Kidney (tissue), 14 donors: ENCODE data around the gene MAP3K5. TPM values are rescaled to one million over a fixed set of nuclear protein-coding genes. Genes with fewer than 3 reads are reported as not detected.
A peak's percentile ranks its signal among the peaks of the same experiment; 100 is the strongest.

Experiments
- DNase-seq, 5 donors: peaks; one replicate each; pipeline ENCODE4 v3.0.0-alpha.2; 2013 to 2020
- FAIRE-seq: peaks from 2 replicates; lab custom pipeline; 2012; peaks lifted over from hg19 to GRCh38; lab: Jason Lieb, UNC
- H3K27ac ChIP-seq, 2 donors: one replicate each; pipeline ENCODE4 v1.7.0; 2013; ENCODE audit warnings: low read depth in 2 of 2, low read length in 2 of 2, inconsistent platforms in 1 of 2
- H3K27me3 ChIP-seq: one replicate; pipeline ENCODE4 v1.7.1; 2013; ENCODE audit warnings: low read length, inconsistent platforms; ENCODE audit not compliant: control insufficient read depth, insufficient read depth
- H3K36me3 ChIP-seq, 3 donors: one replicate each; pipeline versions ENCODE4 v1.7.0 to v1.7.1; 2013; ENCODE audit warnings: low read length in 3 of 3, control low read depth in 1 of 3, inconsistent platforms in 1 of 3; ENCODE audit not compliant: insufficient read depth in 3 of 3, control insufficient read depth in 2 of 3
- H3K4me1 ChIP-seq, 3 donors: one replicate each; pipeline versions ENCODE4 v1.7.0 to v1.7.1; 2013; ENCODE audit warnings: low read length in 3 of 3, inconsistent platforms in 1 of 3, low read depth in 1 of 3; ENCODE audit not compliant: control insufficient read depth in 2 of 3, insufficient read depth in 2 of 3
- H3K4me3 ChIP-seq, 3 donors: one replicate each; pipeline versions ENCODE4 v1.7.0 to v1.8.1; 2013; ENCODE audit warnings: low read length in 3 of 3, control low read depth in 1 of 3, inconsistent platforms in 1 of 3
- H3K9ac ChIP-seq, 3 donors: one replicate each; pipeline versions ENCODE4 v1.7.0 to v1.7.1; 2013; ENCODE audit warnings: low read length in 3 of 3, control low read depth in 1 of 3, inconsistent platforms in 1 of 3
- H3K9me3 ChIP-seq, 3 donors: one replicate each; pipeline versions ENCODE4 v1.7.0 to v1.7.1; 2013; ENCODE audit warnings: low read length in 3 of 3, control low read depth in 1 of 3, inconsistent platforms in 1 of 3; ENCODE audit not compliant: control insufficient read depth in 2 of 3, insufficient read depth in 1 of 3
- CTCF ChIP-seq: IDR thresholded peaks from 3 replicates; pipeline ENCODE4 v1.5.1; 2012; ENCODE audit warnings: mild to moderate bottlenecking, moderate library complexity, borderline replicate concordance; ENCODE audit not compliant: insufficient read depth; ENCODE audit errors: extremely low read depth
- intact Hi-C: fragments of 100-400 bp; cut with DNase I; formaldehyde crosslinking; loops from one replicate; pipeline ENCODE4 v1.11.1; 2022
- polyA plus RNA-seq: library from polyadenylated mRNA; stranded (reverse); fragments of 350-450 nt; fragmentation: Illumina TruSeq; extraction: RNeasy Lipid Tissue Mini Kit (QIAGEN cat#74804); gene quantifications from one replicate; pipeline ENCODE4 v1.2.3, GENCODE V29; 2014; ENCODE audit warnings: low read depth, low replicate concordance; ENCODE audit not compliant: insufficient read depth
- total RNA-seq: library from RNA; stranded (reverse); fragmentation: NEBNext Ultra II Directional; extraction: Animal tissue kit (Norgen Biotek cat#: 25700); gene quantifications from one replicate; pipeline ENCODE4 v1.2.1, GENCODE V29; 2021
- donor health status: control.
- donor health status: control.
- donor health status: control.
- donor health status: control.
- donor health status: control.
- donor health status: DM: yes; HTN: yes; CAD: no.
- donor health status: Normal renal cell carcinoma (clear cell type).

The MAP3K5 gene
- total and polyA plus RNA-seq, 2 donors from 2014 or later, result 5.9 to 32.9 TPM

GRCh38 chr6:136749359-136749997, 42.8 kb downstream of the MAP3K5 start:
- no peaks in the 10 kb centered on the region for H3K36me3 ChIP-seq
- H3K9ac ChIP-seq, result no peak overlapping the region
- H3K27ac ChIP-seq, result no peak overlapping the region
- H3K4me1 ChIP-seq, result peaks cover 0 to 11% (median 5%) of the 10 kb centered on the region in 3 donors
- H3K27me3 ChIP-seq, result no peaks in the 10 kb centered on the region
- no peak for TF ChIP-seq CTCF
- DNase-seq (no peak), FAIRE-seq (no peak)
- no peak overlapping the region for H3K4me3 ChIP-seq
- intact Hi-C loops, result no loop called here
- no peaks in the 10 kb centered on the region for H3K9me3 ChIP-seq

DNA sequence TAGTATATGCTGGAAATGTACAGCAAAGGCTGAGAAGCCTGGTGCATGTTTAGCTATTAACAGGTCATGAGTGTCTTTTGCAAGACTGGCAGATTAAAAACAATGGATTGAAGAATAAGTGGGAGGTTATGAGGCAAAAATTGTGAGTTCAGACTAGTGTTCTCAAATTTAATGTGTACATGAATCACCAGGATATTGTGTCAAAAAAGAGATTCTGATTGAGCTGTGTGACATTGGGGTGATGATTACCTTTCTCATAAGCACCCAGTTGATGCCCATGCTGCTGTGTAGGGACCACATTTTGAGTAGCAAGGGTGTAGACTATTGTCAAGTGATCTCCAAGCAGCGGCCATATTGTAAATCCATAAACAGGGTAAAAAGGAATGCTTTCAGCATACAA, 44.8 kb downstream of the MAP3K5 start:
- H3K27ac ChIP-seq, result no peak overlapping the region
- H3K27me3 ChIP-seq, result no peaks in the 10 kb centered on the region
- no peak for TF ChIP-seq CTCF
- H3K4me3 ChIP-seq, result no peak overlapping the region
- H3K9me3 ChIP-seq, result no peaks in the 10 kb centered on the region
- no peak for FAIRE-seq
- H3K4me1 ChIP-seq, result peaks cover 0 to 9% (median 5%) of the 10 kb centered on the region in 3 donors
- intact Hi-C loops, result no loop called here
- no peaks in the 10 kb centered on the region for H3K36me3 ChIP-seq
- H3K9ac ChIP-seq, result no peak overlapping the region
- no peak for DNase-seq

GRCh38 chr6:136745300-136745699, 47.0 kb downstream of the MAP3K5 start:
- Histone ChIP-seq H3K27ac (no peak overlapping the region), H3K9me3 (no peaks in the 10 kb centered on the region), H3K27me3 (no peaks in the 10 kb centered on the region), H3K36me3 (no peaks in the 10 kb centered on the region), H3K9ac (no peak overlapping the region), H3K4me1 (peaks cover 0 to 5% (median 4%) of the 10 kb centered on the region in 3 donors), H3K4me3 (peak overlapping the region in 1 of 3 donors; percentile 29)
- FAIRE-seq, result no peak
- DNase-seq, result no peak
- intact Hi-C loops, result no loop called here
- TF ChIP-seq CTCF, result no peak

- no peak overlapping the region for H3K9ac ChIP-seq
- H3K4me1 ChIP-seq, result peaks cover 0 to 8% (median 6%) of the 10 kb centered on the region in 3 donors
- H3K36me3 ChIP-seq, result no peaks in the 10 kb centered on the region
- DNase-seq (no peak), FAIRE-seq (no peak)
- no peaks in the 10 kb centered on the region for H3K27me3 ChIP-seq
- intact Hi-C loops, result no loop called here
- no peak overlapping the region for H3K4me3 ChIP-seq
- no peak overlapping the region for H3K27ac ChIP-seq
- TF ChIP-seq CTCF, result no peak
- no peaks in the 10 kb centered on the region for H3K9me3 ChIP-seq
Observed at GRCh38 chr6:136744889-136745288, 47.4 kb downstream of the MAP3K5 start.
